H1 (cell line): ENCODE measurements around the gene TGFBR2. TPM values are rescaled to one million over a fixed set of nuclear protein-coding genes. Genes with fewer than 3 reads are reported as not detected.

Source experiments
- CTCF ChIA-PET: fragments of 300-600 bp; sonication (Branson Sonifier 250); formaldehyde crosslinking; loops from one replicate; lab custom pipeline; 2021; ENCODE audit not compliant: partially characterized antibody; lab: Charles Lee
- POLR2A ChIA-PET: fragments of 300-600 bp; sonication (Branson Sonifier 250); formaldehyde crosslinking; loops from one replicate; lab custom pipeline; 2021; ENCODE audit warnings: inconsistent platforms; ENCODE audit not compliant: partially characterized antibody; lab: Charles Lee
- DNase-seq, 2 experiments: peaks; one replicate each; pipeline versions ENCODE4 v3.0.0 to v3.0.0-alpha.2; 2010 to 2022; ENCODE audit warnings: low spot score in 2 of 2, low read depth in 1 of 2, mixed read lengths in 1 of 2
- FAIRE-seq: peaks from 2 replicates; lab custom pipeline; 2011; peaks lifted over from hg19 to GRCh38; lab: Jason Lieb, UNC
- H2AFZ ChIP-seq: 2 replicates; pipeline ENCODE4 v1.8.1; 2012; ENCODE audit warnings: low read length, inconsistent platforms
- H2AK5ac ChIP-seq: 2 replicates; pipeline ENCODE4 v1.6.1; 2013; ENCODE audit warnings: low read depth, low read length
- H2BK120ac ChIP-seq: replicated peaks from 2 replicates; pipeline ENCODE3; 2013; ENCODE audit warnings: low read depth, low read length, inconsistent platforms
- H2BK12ac ChIP-seq: 2 replicates; pipeline ENCODE4 v1.6.1; 2013; ENCODE audit warnings: low read depth, low read length
- H2BK15ac ChIP-seq: 2 replicates; pipeline ENCODE4 v1.6.1; 2013; ENCODE audit warnings: low read length
- H2BK20ac ChIP-seq: 2 replicates; pipeline ENCODE4 v1.6.1; 2013; ENCODE audit warnings: low read length
- H2BK5ac ChIP-seq: 2 replicates; pipeline ENCODE4 v1.6.1; 2013; ENCODE audit warnings: low read depth, low read length
- H3K14ac ChIP-seq: 2 replicates; pipeline ENCODE4 v1.6.1; 2013; ENCODE audit warnings: inconsistent platforms; ENCODE audit not compliant: insufficient read length
- H3K18ac ChIP-seq: 2 replicates; pipeline ENCODE4 v1.6.1; 2013; ENCODE audit warnings: low read length; ENCODE audit errors: extremely low read depth
- H3K23ac ChIP-seq: 2 replicates; pipeline ENCODE4 v1.6.1; 2013; ENCODE audit warnings: inconsistent platforms; ENCODE audit not compliant: insufficient read length
- H3K23me2 ChIP-seq: 2 replicates; pipeline ENCODE4 v1.6.1; 2013; ENCODE audit warnings: low read depth, low read length
- H3K27ac ChIP-seq: 2 replicates; pipeline ENCODE4 v1.6.1; 2011; ENCODE audit warnings: low read depth, low read length, inconsistent platforms
- H3K27me3 ChIP-seq, 4 experiments: replicated peaks in 1 of 4; 1 replicate in 1 of 4; 2 replicates in 3 of 4; pipeline versions ENCODE4 v1.6.1 to v1.8.1; 2011 to 2013; ENCODE audit warnings: low read length in 3 of 4, mild to moderate bottlenecking in 3 of 4, inconsistent platforms in 2 of 4, mixed read lengths in 2 of 4, moderate library complexity in 1 of 4; ENCODE audit not compliant: control insufficient read depth in 3 of 4, insufficient read depth in 3 of 4; ENCODE audit errors: extremely low read depth in 1 of 4
- H3K36me3 ChIP-seq, 4 experiments: 2 replicates each; pipeline versions ENCODE4 v1.6.1 to v1.8.1; 2011 to 2013; ENCODE audit warnings: mild to moderate bottlenecking in 4 of 4, low read length in 3 of 4, moderate library complexity in 2 of 4, control low read depth in 1 of 4, inconsistent platforms in 1 of 4; ENCODE audit not compliant: insufficient read depth in 4 of 4, control insufficient read depth in 2 of 4
- H3K4ac ChIP-seq: replicated peaks from 2 replicates; pipeline ENCODE3; 2013; ENCODE audit warnings: low read length, low read depth, mixed read lengths, inconsistent platforms; ENCODE audit not compliant: insufficient read length
- H3K4me1 ChIP-seq, 4 experiments: replicated peaks in 1 of 4; 1 replicate in 1 of 4; 2 replicates in 3 of 4; pipeline versions ENCODE4 v1.6.1 to v1.8.1; 2011 to 2013; ENCODE audit warnings: low read length in 3 of 4, inconsistent platforms in 2 of 4, mixed read lengths in 1 of 4; ENCODE audit not compliant: insufficient read depth in 4 of 4, control insufficient read depth in 3 of 4
- H3K4me2 ChIP-seq, 2 experiments: 2 replicates each; pipeline versions ENCODE4 v1.6.1 to v1.8.1; 2011 to 2013; ENCODE audit warnings: low read depth in 2 of 2, low read length in 2 of 2, control low read depth in 1 of 2, inconsistent platforms in 1 of 2, mild to moderate bottlenecking in 1 of 2; ENCODE audit not compliant: insufficient read depth in 1 of 2
- H3K4me3 ChIP-seq, 4 experiments: fragments of 200-600, 300-600 bp in 1 of 4; sonication (generic), shearing (Covaris generic), sonication (Bioruptor Twin) in 1 of 4; 2 replicates each; pipeline versions ENCODE4 v1.5.1 to v1.8.1; 2011 to 2016; ENCODE audit warnings: low read length in 4 of 4, low read depth in 3 of 4, control low read depth in 2 of 4, inconsistent platforms in 2 of 4, mild to moderate bottlenecking in 2 of 4, mixed read lengths in 1 of 4, moderate library complexity in 1 of 4; ENCODE audit not compliant: insufficient read depth in 2 of 4; ENCODE audit errors: extremely low read depth in 1 of 4
- H3K56ac ChIP-seq: replicated peaks from 2 replicates; pipeline ENCODE3; 2013; ENCODE audit warnings: low read depth, mild to moderate bottlenecking, mixed read lengths, low read length, inconsistent platforms; ENCODE audit not compliant: insufficient read length
- H3K79me1 ChIP-seq: 2 replicates; pipeline ENCODE4 v1.6.1; 2013; ENCODE audit warnings: low read depth, low read length, control low read depth
- H3K79me2 ChIP-seq, 2 experiments: 2 replicates each; pipeline versions ENCODE4 v1.6.1 to v1.8.1; 2012 to 2013; ENCODE audit warnings: low read length in 2 of 2, mild to moderate bottlenecking in 2 of 2, inconsistent platforms in 1 of 2; ENCODE audit not compliant: insufficient read depth in 2 of 2, control insufficient read depth in 1 of 2
- H3K9ac ChIP-seq, 4 experiments: replicated peaks in 1 of 4; 1 replicate in 1 of 4; 2 replicates in 3 of 4; pipeline versions ENCODE4 v1.6.1 to v1.8.1; 2011 to 2013; ENCODE audit warnings: low read depth in 3 of 4, low read length in 3 of 4, control low read depth in 2 of 4, mild to moderate bottlenecking in 2 of 4, moderate library complexity in 2 of 4, inconsistent platforms in 1 of 4; ENCODE audit errors: extremely low read depth in 1 of 4
- H3K9me3 ChIP-seq, 2 experiments: 2 replicates each; pipeline versions ENCODE4 v1.6.1 to v1.8.1; 2012 to 2013; ENCODE audit warnings: mild to moderate bottlenecking in 2 of 2, moderate library complexity in 2 of 2, control low read depth in 1 of 2, inconsistent platforms in 1 of 2, low read depth in 1 of 2, low read length in 1 of 2, mixed read lengths in 1 of 2; ENCODE audit not compliant: insufficient read depth in 2 of 2
- H4K20me1 ChIP-seq, 2 experiments: replicated peaks in 1 of 2; 2 replicates each; pipeline versions ENCODE3 to v1.8.1; 2011 to 2013; ENCODE audit warnings: inconsistent platforms in 2 of 2, low read length in 2 of 2, mild to moderate bottlenecking in 1 of 2; ENCODE audit not compliant: insufficient read depth in 2 of 2, control insufficient read depth in 1 of 2
- H4K5ac ChIP-seq: 2 replicates; pipeline ENCODE4 v1.6.1; 2013; ENCODE audit warnings: low read length, low read depth, mixed read lengths, inconsistent platforms; ENCODE audit not compliant: insufficient read length
- H4K8ac ChIP-seq: 2 replicates; pipeline ENCODE4 v1.8.0; 2013; ENCODE audit warnings: mild to moderate bottlenecking, moderate library complexity, low read length, inconsistent platforms; ENCODE audit not compliant: insufficient read depth; ENCODE audit errors: extremely low read depth
- H4K91ac ChIP-seq: replicated peaks from 2 replicates; pipeline ENCODE3; 2013; ENCODE audit warnings: low read length, mixed read lengths, inconsistent platforms; ENCODE audit not compliant: insufficient read length
- ASH2L ChIP-seq: fragments of 200-600, 300-600 bp; sonication (generic); IDR thresholded peaks from one replicate; pipeline ENCODE4 v1.7.1; 2017; ENCODE audit warnings: low read length
- BACH1 ChIP-seq: IDR thresholded peaks from 2 replicates; pipeline ENCODE4 v1.6.1; 2012; ENCODE audit warnings: low read length, improper control_type of control experiment
- CHD2 ChIP-seq: IDR thresholded peaks from 2 replicates; pipeline ENCODE4 v1.6.1; 2012; ENCODE audit warnings: low read length, improper control_type of control experiment
- KDM4A ChIP-seq: IDR thresholded peaks from one replicate; pipeline ENCODE4 v1.7.1; 2012; ENCODE audit warnings: low read depth, mild to moderate bottlenecking, moderate library complexity, low read length, inconsistent platforms; ENCODE audit not compliant: severe bottlenecking
- NANOG ChIP-seq: IDR thresholded peaks from 2 replicates; pipeline ENCODE4 v1.6.1; 2011; ENCODE audit warnings: low read length, low read depth, mild to moderate bottlenecking, inconsistent platforms; ENCODE audit not compliant: insufficient read depth, poor library complexity, severe bottlenecking
- SP4 ChIP-seq: IDR thresholded peaks from 2 replicates; pipeline ENCODE4 v1.6.1; 2012; ENCODE audit warnings: low read length, inconsistent platforms
- TAF7 ChIP-seq: optimal IDR thresholded peaks from 2 replicates; pipeline ENCODE3; 2011; ENCODE audit warnings: low read depth, mild to moderate bottlenecking, inconsistent platforms, low read length, moderate library complexity, borderline replicate concordance
- TEAD4 ChIP-seq: IDR thresholded peaks from 2 replicates; pipeline ENCODE4 v1.6.1; 2012; ENCODE audit warnings: low read depth, low read length, inconsistent platforms, mixed read lengths
- YY1 ChIP-seq: IDR thresholded peaks from 2 replicates; pipeline ENCODE4 v1.6.1; 2011; ENCODE audit warnings: low read depth, mild to moderate bottlenecking, low read length
- WGBS, 2 experiments: shearing (Covaris generic) in 1 of 2; methylation state at CpG; one replicate each; pipeline versions ENCODE4 v1.1.6 to v1.1.7; 2013 to 2015; ENCODE audit warnings: low lambda C conversion rate in 2 of 2, mixed read lengths in 2 of 2, inconsistent platforms in 1 of 2, low coverage in 1 of 2, missing lambda C conversion rate in 1 of 2; ENCODE audit not compliant: insufficient replicate concordance in 2 of 2, insufficient coverage in 1 of 2, insufficient read length in 1 of 2; ENCODE audit errors: extremely low coverage in 1 of 2, missing lambda C conversion rate in 1 of 2; 5-methylcytosine and 5-hydroxymethylcytosine counted together
- polyA plus RNA-seq, 7 experiments: library from polyadenylated mRNA; depleted of rRNA in 3 of 7; stranded (reverse) in 5 of 7; unstranded in 2 of 7; fragments of >200 nt in 5 of 7; fragments of 200-250 nt in 2 of 7; gene quantifications; 1 replicate in 5 of 7; 2 replicates in 1 of 7; 4 replicates in 1 of 7; pipeline versions ENCODE4 v1.2.1 to v1.2.3, GENCODE V29; 2011 to 2013; ENCODE audit warnings: missing spikeins in 2 of 7, mixed read lengths in 2 of 7
- total RNA-seq: library from RNA; stranded (reverse); fragmentation: NEBNext Ultra II Directional; extraction: Animal tissue kit (Norgen Biotek cat#: 25700); gene quantifications from 2 replicates; pipeline ENCODE4 v1.2.1, GENCODE V29; 2021

TGFBR2 gene
- total and polyA plus RNA-seq, 2 of the 8 experiments (the other 6 are each of a cell fraction or from before 2014, with no cell fraction given) = 4.2 to 7.4 TPM

GRCh38 chr3:30660656-30661055 lies 54.3 kb downstream of the TGFBR2 start:
- no peak overlapping the region for H4K8ac ChIP-seq
- no peak overlapping the region for H2AFZ ChIP-seq
- H3K4me2 ChIP-seq = no peak overlapping the region
- H2BK120ac ChIP-seq = no peak overlapping the region
- H3K14ac ChIP-seq = no peak overlapping the region
- no peaks in the 10 kb centered on the region for H3K23me2 ChIP-seq
- FAIRE-seq = no peak
- no peak overlapping the region for H3K4me3 ChIP-seq
- H3K36me3 ChIP-seq = peaks cover 0 to 8% (median 3%) of the 10 kb centered on the region in 4 experiments; a peak in 5 of 8 replicates
- no peaks in the 10 kb centered on the region for H3K79me2 ChIP-seq
- no peak overlapping the region for H2AK5ac ChIP-seq
- H2BK20ac ChIP-seq = no peak overlapping the region
- no peak overlapping the region for H4K91ac ChIP-seq
- H3K27ac ChIP-seq = no peak overlapping the region
- no peaks in the 10 kb centered on the region for H3K9me3 ChIP-seq
- H4K20me1 ChIP-seq = no peaks in the 10 kb centered on the region
- H3K27me3 ChIP-seq = no peaks in the 10 kb centered on the region
- H3K4me1 ChIP-seq = peaks cover 0 to 16% (median 9%) of the 10 kb centered on the region in 4 experiments; a peak in 4 of 7 replicates
- ChIA-PET POLR2A (no interaction called here), CTCF (no interaction called here)
- H3K56ac ChIP-seq = no peak overlapping the region
- H2BK15ac ChIP-seq = no peak overlapping the region
- no peak overlapping the region for H3K9ac ChIP-seq
- 84% methylated on average over 3 of the region's 3 CpGs; no CpG with 5 or more reads in 1 of the 2 experiments for WGBS, 2 experiments
- no peak overlapping the region for H3K23ac ChIP-seq
- no peak overlapping the region for H3K4ac ChIP-seq
- no peak for DNase-seq
- no peak overlapping the region for H2BK12ac ChIP-seq
- no peak overlapping the region for H4K5ac ChIP-seq
- no peaks in the 10 kb centered on the region; the same call in 1 of the 2 replicates for H3K79me1 ChIP-seq
- no peak overlapping the region for H2BK5ac ChIP-seq
- TF ChIP-seq BACH1 (no peak), SP4 (no peak), CHD2 (no peak), ASH2L (no peak), NANOG (no peak), TEAD4 (no peak), TAF7 (no peak), KDM4A (no peak), YY1 (no peak)
- H3K18ac ChIP-seq = no peak overlapping the region
